DMS79 (cell line): ENCODE results near the gene TMEM98.
"Not testable (repeated sequence)": the region's sequence is repeated elsewhere in the genome, so short reads cannot be mapped to it uniquely, and the experiment has no call there.

Experiments used
- DNase-seq: peaks from one replicate; lab custom pipeline; 2025; lab: John Stamatoyannopoulos, UW

The TMEM98 gene

DNA sequence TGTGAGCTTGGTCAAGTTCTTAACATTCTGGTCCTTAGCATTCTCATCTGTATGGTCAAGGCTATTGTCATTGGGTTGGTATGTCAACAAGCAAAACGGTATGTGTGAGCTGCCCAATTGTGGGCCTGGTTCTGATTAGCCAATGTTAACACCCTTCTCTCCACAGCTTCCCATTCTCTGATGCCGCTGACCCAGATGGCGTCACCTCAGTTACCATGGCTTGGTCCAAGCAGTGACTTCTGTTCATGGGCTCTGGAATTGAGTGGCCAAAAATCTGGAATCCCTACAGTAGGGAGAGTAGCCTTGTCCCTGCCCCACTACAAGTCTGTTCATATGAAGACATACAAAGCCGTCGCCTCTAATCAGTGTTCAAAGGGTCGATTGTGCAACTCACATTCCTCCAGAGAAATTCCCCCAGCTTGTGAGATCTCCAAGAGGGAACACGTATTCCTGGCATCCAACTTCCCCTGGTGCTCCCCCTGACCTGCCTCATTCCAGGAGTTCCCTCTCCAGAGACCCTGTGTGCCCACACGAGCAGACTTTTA lies 15.8 kb downstream of the TMEM98 start:
- DNase-seq, result no peak

DNA sequence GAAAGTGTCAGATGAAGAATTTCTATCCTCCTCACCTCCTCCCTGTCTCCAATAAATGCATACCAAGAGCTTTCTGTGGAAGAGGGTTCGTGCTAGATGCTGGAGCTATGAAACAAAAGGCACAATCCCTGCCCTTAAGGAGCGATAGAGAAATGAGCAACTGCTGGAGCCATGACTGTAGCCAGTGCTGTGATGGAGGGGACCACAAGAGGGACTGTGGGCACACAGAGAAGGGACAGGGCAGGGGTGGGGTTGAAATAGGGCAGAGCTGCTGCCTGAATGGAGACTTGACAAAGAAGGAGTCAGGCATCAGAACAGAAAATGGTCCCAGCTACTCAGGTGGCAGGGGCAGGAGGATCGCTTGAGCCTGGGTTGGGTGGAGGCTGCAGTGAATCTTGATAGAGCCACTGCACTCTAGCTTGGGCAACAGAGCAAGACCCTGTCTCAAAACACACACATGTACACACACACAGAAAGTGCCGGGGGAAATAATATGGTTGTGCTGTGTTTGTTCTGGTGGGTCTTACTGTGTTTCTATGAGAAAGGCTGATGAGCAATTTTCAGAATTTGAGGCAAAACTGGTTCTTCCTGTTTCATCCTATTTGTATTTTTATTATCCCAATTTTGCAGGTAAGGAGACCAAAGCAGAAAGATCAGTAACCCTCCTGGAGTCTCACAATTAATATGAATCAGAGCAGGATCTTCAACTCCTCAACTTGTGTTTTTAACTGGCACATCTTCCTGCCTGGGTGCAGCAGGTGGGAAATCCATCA lies 16.5 kb downstream of the TMEM98 start:
- DNase-seq, result no peak

DNA sequence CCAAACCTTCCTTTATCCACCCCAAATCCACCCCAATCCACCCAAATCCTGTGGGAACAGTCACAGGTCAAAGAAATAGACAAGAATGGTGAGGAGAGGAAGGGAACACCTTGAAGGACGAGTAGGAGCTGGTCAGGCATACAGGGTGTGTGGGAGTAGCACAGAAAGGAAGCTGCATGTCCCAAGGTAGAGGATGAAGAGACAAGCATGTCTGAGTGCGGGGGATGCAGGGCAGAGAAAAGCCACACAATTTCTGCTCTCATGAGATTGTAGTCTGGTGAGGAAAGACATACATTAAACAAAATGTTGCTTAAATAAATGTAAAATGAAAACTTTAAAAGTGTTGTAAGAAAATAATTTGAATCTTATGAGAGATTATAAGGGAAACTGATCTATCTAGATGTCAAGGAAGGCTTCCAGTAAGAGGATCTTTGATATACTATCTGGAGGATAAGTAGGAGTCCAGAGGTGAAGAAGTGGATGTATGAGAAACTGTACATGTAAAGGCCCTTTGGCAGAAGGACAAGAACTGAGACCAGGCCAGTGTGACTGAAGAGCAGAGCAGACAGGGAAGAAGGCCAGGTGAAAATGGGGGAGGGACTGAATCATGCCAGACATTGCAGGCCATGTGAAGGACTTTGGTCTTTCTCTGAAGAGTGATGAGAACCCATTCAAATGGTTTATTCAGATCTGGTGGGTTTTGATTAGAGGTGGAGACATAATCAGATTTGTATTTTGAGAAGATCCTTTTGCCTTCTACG lies 18.6 kb downstream of the TMEM98 start:
- DNase-seq, result no peak

DNA sequence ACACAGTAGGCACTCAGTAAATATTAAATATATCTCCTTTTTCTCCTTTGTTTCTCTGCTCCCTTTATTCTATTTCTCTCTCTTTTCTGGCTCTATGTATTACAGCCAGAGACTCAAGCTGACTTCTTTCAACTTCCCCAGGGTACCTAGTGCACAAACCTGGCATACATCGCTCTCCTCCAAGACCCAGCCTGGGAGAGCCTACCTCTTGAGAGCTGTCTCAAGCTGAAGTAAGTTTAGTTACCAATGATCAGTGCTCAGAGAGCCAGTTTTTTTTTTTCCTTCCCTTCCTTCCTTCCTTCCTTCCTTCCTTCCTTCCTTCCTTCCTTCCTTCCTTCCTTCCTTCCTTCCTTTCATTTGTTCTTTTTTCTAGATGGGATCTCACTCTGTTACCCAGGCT lies 19.8 kb downstream of the TMEM98 start:
- no peak for DNase-seq

DNA sequence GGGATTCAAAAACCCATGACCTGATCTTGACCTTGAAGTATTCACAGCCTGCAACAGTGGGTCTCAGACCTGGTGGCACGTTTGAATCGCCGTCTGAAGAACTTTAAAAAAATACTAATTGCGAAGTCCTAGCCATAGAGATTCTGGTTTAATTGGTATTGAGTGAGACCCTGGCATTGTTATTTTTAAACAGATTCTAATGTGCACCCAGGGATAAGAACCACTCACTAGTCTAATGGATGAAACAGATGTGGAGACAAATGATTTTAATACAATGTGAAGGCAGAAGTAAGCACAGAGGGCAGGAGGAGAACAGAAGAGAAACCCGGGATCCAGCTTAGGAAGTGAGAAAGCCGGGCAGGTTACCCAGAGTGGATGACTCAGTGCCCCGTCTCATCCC lies 21.2 kb downstream of the TMEM98 start:
- no peak for DNase-seq

DNA sequence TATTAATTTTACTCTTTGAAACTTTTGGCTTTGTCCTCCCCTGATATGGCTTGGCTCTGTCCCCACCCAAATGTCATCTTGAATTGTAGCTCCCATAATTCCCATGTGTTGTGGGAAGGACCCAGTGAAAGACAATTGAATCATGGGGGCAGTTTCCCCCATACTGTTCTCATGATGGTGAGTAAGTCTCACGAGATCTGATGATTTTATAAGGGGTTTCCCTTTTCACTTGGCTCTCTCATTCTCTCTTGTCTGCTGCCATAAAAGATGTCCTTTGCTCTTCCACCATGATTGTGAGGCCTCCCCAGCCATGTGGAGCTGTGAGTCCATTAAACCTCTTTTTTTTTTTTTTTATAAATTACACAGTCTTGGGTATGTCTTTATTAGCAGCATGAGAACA lies 24.5 kb downstream of the TMEM98 start:
- DNase-seq, result not testable (repeated sequence)

DNA sequence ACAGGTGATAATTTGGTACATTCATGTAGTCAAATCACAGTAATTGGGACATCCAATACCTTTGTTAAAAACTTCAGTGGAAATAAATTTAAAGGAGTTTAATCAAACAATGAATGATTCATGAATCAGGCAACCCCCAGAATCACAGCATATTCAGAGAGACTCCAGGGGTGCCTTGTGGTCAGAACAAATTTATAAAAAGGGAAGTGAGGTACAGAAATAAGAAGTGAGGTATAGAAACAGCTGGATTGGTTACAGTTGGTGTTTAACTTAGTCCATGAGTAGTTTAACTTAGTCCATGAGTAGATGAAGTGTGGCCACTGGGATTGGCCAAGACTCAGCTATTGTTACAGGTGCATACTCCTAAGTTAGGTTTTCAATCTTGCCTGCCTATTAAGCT lies 25.1 kb downstream of the TMEM98 start:
- DNase-seq, result no peak

DNA sequence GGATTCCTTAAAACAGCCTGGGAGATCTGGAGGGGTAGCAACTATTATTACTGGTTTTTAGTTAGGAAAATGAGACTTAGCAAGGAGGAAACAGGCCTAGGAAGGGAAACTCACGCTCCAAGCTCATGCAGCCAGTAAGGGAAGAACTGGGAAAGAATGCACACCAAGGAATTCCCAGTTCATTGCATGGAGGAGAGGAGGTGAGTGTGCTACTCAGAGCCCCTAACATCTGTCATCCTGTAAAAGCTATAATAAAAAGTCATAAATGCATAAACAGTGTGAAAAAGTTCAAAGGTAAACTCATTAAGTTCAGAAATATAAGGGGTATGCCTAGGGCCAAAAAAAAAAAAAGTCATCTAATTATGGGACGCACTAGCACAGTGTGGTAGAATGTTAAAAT lies 25.9 kb downstream of the TMEM98 start:
- no peak for DNase-seq

DNA sequence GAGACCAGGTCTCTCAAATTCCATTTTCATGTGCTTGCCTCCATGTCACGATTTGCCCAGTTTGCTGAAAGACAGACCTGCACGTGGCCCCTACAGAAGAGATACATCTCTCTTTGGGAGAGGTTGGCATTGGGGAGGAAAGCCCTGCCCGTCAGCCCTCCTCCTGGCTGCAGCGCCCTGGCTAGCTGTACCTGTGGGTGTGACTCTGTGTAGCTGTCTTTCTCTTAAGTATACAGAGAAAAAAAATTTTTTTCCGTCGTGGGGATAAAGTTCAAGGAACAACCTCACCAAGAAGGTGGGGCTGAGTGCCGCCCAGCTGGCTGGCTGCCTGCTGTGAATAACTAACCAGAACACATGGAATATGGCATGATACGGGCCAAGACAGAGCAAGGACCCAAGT lies 26.5 kb downstream of the TMEM98 start:
- DNase-seq, result no peak

DNA sequence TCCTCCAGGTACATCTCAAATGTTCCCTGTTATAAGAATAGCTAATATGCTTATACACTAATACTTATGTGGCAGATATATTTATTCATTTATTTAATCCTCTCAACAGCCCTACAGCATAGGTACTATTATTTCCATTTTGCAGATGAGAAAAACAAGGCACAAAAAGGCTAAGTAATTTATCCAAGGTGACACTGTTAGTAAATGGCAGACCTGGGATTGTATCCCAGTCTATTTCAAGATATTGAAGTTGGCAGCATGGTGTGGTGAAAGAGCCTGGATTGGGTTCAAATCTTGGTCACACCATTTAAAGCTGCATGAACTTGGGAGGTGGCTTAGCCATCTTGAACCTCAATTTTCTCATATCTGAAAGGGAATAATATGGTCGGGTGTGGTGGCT lies 27.2 kb downstream of the TMEM98 start:
- DNase-seq, result no peak

DNA sequence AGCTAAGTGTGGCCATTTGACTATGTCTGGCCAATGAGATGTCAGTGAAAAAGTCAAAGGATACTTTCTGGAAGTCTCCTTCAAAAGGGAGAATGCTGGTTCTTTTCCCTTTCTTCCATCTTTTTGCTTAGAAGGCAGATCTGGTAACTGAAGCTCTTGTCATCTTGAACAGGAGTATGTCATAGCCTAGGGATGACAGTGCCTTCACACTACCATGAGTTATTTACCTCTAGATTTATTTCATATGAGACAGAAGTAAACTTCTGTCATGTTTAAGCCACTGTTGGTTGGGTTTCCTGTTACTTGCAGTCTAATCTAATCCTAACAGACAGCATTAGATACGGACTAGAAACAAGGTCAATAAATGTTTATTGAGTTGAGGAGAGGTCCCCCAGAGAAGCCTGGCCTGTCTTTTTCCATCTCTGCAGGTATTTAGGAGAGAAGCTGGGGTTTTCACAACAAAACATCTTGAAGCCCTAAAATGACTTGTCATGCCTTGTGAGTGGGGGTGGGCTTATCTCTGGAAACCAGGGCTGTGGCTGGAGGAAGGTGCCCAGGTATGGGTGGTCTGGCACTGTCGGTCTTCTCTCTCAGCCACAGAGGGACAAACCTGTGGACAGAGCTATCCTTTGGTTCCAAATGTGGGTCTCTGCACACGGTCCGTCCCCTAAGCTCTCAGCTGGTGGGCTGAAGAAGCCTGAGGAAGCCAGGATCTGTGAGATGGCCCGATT lies 28.5 kb downstream of the TMEM98 start:
- DNase-seq, result no peak

DNA sequence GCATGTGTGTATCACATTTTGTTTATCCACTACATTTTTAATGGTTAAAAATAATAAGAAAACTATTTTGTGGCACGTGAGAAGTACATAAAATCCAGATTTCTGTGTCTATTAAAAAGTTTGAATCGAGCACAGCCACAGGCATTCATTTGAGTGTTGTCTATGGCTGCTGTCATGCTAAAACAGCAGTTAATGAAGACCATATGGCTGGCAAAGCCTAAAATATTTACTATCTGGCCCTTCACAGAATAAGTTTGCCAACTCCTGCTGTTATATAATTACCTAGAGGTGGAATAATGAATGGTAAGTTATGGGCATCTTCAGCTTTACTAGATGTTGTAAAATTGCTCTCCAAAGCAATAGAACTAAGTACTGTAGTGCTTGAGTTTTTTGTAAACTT lies 30.5 kb downstream of the TMEM98 start:
- DNase-seq, result peak; percentile 38

DNA sequence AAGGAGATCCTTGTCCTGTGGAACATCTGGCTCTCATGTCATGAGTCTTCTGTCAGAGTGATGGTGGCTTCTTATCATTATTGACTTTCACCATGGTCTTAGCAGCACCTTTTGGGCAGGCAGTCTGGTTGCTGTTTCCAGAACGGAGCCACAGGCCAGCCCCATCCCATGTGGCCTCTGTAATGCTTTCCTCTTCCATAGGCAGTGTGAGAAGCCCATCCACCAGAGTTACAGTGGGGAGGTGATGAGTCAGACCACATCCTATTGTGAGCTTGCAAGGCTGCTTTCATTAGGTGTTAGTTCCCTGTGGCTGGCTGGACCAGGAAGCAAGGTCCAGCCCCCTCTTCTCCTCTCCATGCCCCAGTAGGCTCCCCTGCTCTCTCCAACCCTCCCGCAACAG lies 32.9 kb downstream of the TMEM98 start:
- no peak for DNase-seq

DNA sequence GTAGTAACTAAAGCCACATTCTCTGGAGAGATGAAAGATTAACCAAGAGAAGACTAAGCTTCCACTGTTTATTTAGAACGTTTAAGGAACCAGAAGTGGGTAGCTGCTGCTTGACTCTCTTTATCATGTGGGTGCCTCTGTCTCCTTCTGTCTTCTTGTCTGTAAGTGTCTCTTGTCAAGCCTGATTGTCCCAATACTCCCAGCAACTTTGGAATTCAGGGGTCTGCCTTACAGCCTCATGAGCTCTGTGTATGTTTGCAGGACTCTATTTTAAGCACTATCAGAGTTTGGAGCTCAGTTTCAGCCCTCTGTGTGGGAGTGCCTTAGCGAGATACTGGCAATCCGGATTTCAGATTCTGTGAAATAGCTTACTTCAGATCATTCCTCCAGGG lies 34.4 kb downstream of the TMEM98 start:
- no peak for DNase-seq

DNA sequence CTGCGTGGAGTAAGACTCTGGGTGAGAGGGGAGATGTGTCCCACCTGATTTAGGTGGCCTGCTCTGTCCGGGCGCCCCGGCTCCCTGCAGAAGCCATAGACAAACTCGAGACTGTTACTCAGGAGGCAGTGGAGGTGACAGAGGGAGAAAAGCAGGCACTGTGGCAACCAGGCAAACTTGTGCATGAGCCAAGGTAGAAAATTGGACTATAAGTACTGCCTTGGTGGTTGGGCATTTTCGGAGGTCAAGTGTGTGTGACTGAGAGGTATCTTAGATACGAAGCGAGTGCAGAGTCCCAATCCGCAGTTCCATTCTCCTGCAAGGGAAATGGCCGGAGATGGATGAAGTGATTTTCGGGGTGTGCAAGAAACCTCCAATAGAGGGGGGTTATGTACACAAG lies 36.6 kb downstream of the TMEM98 start:
- DNase-seq, result peak; percentile 60

DNA sequence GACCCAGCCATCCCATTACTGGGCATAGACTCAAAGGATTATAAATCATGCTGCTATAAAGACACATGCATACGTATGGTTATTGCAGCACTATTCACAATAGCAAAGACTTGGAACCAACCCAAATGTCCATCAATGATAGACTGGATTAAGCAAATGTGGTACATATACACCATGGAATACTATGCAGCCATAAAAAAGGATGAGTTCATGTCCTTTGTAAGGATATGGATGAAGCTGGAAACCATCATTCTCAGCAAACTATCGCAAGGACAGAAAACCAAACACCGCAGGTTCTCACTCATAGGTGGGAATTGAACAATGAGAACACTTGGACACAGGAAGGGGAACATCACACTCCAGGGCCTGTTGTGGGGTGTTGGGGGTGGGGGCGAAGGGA lies 41.3 kb downstream of the TMEM98 start:
- not testable (repeated sequence) for DNase-seq

DNA sequence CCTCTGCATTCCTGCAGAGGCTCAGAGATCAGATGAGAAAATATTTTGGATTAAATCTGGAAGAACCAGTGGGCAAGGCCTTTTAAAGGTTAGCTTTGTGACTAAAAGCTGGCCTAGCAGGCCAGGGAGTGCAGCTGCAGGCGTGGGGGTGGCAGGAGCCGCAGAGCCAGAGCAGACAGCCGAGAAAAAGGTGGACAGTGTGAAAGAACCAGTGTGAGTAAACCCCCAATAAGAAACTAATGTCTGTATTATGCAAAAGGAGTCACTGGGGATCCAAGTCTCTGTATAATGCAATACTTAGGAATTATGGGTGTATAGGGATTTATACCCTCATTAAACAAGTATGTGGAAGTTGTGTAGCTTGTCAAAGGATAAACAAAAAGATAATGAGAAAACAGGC lies 42.3 kb downstream of the TMEM98 start:
- DNase-seq, result no peak

DNA sequence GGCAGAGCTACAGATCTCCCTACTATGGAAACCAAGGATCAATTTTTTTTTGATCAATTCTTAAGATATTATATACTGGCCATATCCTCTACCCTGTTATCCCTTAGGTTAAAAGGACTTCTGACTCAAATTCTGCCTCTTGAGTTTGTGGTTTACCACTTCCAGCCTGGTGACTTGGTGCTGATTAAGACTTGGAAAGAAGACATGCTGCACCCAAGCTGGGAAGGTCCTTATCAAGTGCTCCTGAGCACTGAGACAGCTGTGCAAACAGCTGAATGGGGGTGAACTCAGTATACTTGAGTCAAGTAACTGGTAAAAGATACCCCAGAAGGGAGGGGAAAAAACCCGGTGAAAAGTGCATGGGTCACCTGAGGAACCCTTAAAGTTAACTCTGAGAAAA lies 43.2 kb downstream of the TMEM98 start:
- DNase-seq, result peak; percentile 77

DNA sequence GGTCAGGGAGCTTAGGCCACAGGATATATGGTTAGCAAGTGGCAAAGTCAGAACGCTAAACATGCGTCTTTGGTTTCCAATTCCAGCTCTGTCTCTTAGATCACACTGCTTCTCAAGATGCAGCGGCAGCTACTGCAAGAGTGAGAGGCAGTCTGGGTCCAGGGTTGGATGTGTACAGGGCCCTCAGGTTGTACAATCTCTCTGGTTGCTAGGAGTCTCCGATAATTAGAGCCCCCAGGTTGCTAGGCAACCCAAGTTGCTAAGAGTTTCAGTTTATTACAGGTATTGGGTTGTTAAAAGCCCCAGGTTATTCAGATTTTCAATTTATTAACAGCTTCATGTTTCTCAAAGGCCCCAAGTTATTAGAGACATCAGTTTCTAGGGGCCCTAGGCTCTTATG lies 48.2 kb downstream of the TMEM98 start:
- peak; percentile 20 for DNase-seq

DNA sequence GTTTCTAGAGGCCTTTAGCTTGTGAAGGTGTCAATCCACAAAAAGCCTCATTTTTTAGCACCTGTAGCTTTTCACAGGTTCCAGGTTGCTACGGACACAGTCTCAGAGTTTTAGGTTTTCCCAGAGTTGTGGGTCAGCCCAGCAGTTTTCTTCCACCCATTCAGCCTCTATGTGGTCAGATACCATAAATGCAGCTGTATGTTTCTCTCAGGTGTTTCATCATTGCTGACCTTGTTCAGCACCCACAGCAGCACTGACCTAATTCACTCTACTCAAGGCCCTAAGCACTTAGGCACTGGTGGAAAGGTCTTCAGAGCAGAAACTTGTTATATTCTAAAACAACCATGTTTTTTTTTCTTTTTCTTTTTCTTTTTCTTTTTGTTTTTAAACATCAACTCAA lies 48.7 kb downstream of the TMEM98 start:
- no peak for DNase-seq

DNA sequence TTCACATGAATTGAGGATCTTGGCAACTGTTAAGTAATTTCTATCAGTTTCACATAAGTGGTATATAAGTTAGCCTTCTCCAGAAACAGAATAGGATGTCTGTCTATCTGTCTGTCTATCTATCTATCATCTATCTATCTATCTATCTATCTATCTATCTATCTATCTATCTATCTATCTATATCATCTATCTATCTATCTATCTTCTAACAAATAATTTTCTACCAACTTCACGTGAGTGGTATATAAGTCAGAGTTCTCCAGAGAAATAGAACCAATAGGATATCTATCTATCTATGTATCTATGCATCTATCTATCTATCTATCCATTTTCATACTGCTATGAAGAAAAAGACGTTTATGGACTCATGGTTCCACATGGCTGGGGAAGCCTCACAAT lies 52.3 kb downstream of the TMEM98 start:
- DNase-seq, result no peak

DNA sequence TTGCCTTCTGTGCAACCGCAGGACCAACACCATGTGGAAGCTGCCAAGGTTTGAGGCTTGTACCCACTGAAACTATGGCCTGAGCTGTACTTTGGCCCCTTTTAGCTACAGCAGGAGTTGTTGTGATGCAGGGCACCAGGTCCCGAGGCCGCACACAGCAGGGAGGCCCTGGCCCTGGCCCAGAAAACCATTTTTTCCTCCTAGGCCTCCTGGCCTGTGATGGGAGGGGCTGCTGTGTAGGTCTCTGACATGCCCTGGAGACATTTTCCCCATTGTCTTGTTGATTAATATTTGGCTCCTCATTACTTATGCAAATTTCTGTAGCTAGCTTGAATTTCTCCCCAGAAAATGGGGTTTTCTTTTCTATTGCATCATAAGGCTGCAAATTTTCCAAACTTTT lies 53.7 kb downstream of the TMEM98 start:
- DNase-seq, result not testable (repeated sequence)
